Measurements from ENCODE around the gene CIITA.

- TF ChIP-seq, protein P1, sequence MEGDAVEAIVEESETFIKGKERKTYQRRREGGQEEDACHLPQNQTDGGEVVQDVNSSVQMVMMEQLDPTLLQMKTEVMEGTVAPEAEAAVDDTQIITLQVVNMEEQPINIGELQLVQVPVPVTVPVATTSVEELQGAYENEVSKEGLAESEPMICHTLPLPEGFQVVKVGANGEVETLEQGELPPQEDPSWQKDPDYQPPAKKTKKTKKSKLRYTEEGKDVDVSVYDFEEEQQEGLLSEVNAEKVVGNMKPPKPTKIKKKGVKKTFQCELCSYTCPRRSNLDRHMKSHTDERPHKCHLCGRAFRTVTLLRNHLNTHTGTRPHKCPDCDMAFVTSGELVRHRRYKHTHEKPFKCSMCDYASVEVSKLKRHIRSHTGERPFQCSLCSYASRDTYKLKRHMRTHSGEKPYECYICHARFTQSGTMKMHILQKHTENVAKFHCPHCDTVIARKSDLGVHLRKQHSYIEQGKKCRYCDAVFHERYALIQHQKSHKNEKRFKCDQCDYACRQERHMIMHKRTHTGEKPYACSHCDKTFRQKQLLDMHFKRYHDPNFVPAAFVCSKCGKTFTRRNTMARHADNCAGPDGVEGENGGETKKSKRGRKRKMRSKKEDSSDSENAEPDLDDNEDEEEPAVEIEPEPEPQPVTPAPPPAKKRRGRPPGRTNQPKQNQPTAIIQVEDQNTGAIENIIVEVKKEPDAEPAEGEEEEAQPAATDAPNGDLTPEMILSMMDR (IDR thresholded peaks at IDR 0.05), result no peak
- no peak for TF ChIP-seq POLR2A (IDR thresholded peaks at IDR 0.05)
These were observed 72.5 kb downstream of the CIITA start for GRCh38 chr16:10949424-10949970.

Measured in heart left ventricle (tissue), 13 donors.